Measurements from ENCODE around the gene CNTN6.
A peak's percentile ranks its signal among the peaks of the same experiment; 100 is the strongest.
"Not testable (repeated sequence)": the region's sequence is repeated elsewhere in the genome, so short reads cannot be mapped to it uniquely, and the experiment has no call there.

The CNTN6 gene

GRCh38 chr3:1292571-1293071, 199.8 kb downstream of the CNTN6 start:
- no peak for DNase-seq

- DNase-seq, result no peak
These were observed 201.8 kb downstream of the CNTN6 start for GRCh38 chr3:1294586-1294985.

- no peak for DNase-seq
These were observed 225.6 kb downstream of the CNTN6 start for GRCh38 chr3:1318296-1319005.

GRCh38 chr3:1326546-1326945, 233.7 kb downstream of the CNTN6 start:
- no peak for DNase-seq

- no peak for DNase-seq
These were observed 237.3 kb downstream of the CNTN6 start for GRCh38 chr3:1330107-1330506.

GRCh38 chr3:1346386-1346785, 253.6 kb downstream of the CNTN6 start:
- DNase-seq, result no peak

GRCh38 chr3:1348547-1348946, 255.7 kb downstream of the CNTN6 start:
- no peak for DNase-seq

- no peak for DNase-seq
These were observed 258.1 kb downstream of the CNTN6 start for GRCh38 chr3:1350885-1351284.

GRCh38 chr3:1355691-1356090, 262.9 kb downstream of the CNTN6 start:
- DNase-seq, result no peak

GRCh38 chr3:1356101-1356500, 263.3 kb downstream of the CNTN6 start:
- no peak for DNase-seq

GRCh38 chr3:1365528-1365927, 272.7 kb downstream of the CNTN6 start:
- DNase-seq, result no peak

- no peak for DNase-seq
These were observed 281.6 kb downstream of the CNTN6 start for GRCh38 chr3:1374471-1374870.

GRCh38 chr3:1375145-1375544, 282.3 kb downstream of the CNTN6 start:
- no peak for DNase-seq

- DNase-seq, result no peak
These were observed 288.3 kb downstream of the CNTN6 start for GRCh38 chr3:1380926-1381646.

- DNase-seq, result no peak
These were observed 288.8 kb downstream of the CNTN6 start for GRCh38 chr3:1381647-1382036.

- not testable (repeated sequence) for DNase-seq
These were observed 294.6 kb downstream of the CNTN6 start for GRCh38 chr3:1387396-1387905.

- DNase-seq, result no peak
These were observed 301.4 kb downstream of the CNTN6 start for GRCh38 chr3:1394188-1394587.

GRCh38 chr3:1400571-1400970, 307.7 kb downstream of the CNTN6 start:
- DNase-seq, result no peak

- DNase-seq, result peak; percentile 90
These were observed 311.6 kb downstream of the CNTN6 start for GRCh38 chr3:1404270-1404962.

- DNase-seq, result no peak
These were observed 313.4 kb downstream of the CNTN6 start for GRCh38 chr3:1406250-1406649.

- DNase-seq, result no peak
These were observed 328.8 kb downstream of the CNTN6 start for GRCh38 chr3:1421577-1421976.

- DNase-seq, result no peak
These were observed 330.8 kb downstream of the CNTN6 start for GRCh38 chr3:1423566-1424089.

- DNase-seq, result no peak
These were observed 346.6 kb downstream of the CNTN6 start for GRCh38 chr3:1439395-1439794.

Data from kidney glomerular epithelial cell (primary cell).